Measurements from ENCODE around the gene MRPL39.

Gene MRPL39

GRCh38 chr21:25614441-25614840 is 7.2 kb upstream of the MRPL39 start:
- DNase-seq (ENCODE audit: low read depth): no peak

DNA sequence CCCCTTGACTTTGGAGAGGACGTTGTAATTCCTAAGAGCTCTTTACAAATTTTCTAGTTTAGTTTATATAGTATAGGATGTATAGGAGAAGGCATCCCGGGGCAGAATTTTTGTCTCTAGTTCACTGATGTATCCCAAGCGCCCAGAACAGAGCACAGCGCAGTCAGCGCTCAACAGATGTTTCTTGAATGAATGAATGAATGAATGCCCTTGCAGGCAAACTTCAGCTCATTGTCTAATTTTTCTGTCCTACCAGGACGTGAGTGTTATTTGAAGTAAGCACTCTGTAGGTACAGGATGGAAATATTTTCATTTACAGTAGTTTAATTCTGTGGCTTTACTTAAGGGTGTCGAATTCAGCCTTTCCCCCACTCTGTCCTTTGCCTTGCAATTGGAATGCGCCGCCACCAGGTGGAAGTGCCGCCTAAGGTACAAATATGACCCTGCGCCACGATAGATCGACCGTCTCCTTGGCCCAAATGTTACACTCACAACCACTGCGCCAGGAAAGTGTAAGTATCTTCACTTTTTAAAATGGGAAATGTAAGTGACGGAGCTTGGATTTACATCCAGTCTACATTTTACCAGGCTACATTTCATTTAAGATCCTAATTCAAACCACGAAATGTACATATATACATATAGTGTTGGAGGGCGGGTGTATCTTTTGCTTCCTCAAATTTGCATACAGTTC is 910 bp upstream of the MRPL39 start:
- peak; percentile 62 for DNase-seq (ENCODE audit: low read depth)

GRCh38 chr21:25589887-25590286 is 17.4 kb downstream of the MRPL39 start:
- no peak for DNase-seq (ENCODE audit: low read depth)

DNA sequence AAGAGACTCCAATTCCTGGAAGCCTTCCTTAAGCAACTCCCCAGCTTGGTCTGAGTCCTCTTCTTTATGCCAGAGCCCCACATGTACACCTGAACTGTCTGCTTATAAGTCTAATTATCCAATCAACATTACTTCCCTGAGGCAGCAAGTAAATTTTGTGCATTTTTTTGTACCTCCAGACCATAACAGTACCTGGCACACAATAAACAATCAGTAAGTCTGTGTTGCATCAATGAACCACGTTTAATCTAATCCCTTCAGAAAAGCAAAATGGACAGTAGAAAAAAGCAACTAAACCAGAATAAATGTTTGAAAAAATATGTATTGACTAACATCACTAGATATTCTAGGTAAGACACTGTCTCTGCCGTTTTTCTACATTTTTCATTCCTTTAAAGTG is 20.5 kb downstream of the MRPL39 start:
- DNase-seq (ENCODE audit: low read depth): no peak

GRCh38 chr21:25586326-25586725 is 21.0 kb downstream of the MRPL39 start:
- DNase-seq (ENCODE audit: low read depth): no peak

DNA sequence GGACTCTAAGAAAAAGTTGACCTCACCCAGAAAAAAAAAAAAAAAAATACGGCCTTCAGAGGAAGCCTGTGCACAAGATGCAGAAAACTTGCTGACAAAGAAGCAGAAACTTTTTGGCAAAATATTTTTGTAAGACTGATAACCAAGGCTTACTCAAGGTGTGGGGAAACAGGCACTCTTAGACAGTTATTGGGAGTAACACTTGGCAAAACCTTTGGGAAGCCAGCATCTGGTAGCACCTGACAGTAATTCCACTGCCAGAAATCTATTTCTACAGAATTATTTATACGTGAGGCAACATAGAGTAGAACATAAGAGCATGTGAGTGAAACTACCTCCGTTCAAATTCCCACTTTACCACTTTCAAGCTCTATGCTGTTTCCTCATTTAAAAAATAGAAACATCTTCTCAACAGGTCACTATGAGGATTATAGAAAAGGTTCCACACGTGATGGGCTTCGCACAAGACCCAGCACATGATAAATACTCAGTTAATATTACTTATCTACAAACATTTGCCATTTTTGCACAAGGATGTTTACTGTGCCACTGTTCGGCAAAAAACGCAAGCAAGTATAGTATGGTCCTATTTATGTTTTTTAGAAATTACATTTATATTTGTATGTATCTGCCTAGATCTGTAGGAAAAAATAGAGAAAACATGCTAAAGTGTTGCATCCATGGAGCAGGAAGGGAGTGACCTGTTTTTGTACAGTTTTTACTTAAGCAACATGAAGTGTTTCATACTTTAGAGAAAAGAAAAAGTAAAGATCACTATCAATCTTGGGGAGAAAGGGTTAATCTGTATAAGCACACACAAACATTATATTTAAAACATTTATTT is 22.2 kb downstream of the MRPL39 start:
- no peak for DNase-seq (ENCODE audit: low read depth)

DNA sequence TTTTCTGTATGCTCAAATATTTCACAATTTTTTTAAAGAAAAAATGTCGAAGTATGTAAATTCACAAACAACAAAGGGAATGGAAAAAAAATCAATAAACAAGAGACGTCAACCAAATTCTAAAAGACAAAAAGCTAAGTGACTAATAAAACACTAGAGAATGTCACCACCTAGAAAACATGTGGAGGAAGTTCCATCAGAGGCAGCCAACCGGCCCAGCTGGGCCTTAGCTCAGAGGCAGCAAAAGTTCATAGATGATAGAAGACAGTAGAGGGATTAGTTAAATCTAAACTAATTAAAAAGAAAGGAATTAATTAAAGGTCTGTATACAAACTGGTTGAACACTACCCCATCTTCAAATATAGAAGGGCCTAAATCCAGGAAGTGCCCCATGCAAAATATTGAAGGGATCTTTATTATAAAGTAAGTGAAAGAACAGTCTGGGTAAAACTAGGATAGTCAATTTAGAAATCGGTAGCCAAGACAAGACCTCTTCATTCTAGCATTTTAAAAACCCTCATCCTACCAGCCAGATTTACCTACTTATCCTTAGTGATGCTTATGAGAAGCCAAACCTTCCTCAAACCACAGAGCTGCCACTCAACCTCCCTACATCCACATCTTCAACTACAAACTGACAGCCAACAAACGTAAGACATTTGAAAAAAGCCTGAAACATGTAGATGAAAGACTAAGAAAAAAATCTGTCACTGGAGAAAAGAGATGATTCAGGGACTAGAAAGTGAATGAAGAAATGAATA is 23.7 kb downstream of the MRPL39 start:
- DNase-seq (ENCODE audit: low read depth): no peak

GRCh38 chr21:25582888-25583287 is 24.4 kb downstream of the MRPL39 start:
- DNase-seq (ENCODE audit: low read depth): no peak

- DNase-seq (ENCODE audit: low read depth): no peak
Measured at GRCh38 chr21:25582164-25582790, 25.0 kb downstream of the MRPL39 start.

GRCh38 chr21:25581582-25581981 is 25.7 kb downstream of the MRPL39 start:
- DNase-seq (ENCODE audit: low read depth): no peak

DNA sequence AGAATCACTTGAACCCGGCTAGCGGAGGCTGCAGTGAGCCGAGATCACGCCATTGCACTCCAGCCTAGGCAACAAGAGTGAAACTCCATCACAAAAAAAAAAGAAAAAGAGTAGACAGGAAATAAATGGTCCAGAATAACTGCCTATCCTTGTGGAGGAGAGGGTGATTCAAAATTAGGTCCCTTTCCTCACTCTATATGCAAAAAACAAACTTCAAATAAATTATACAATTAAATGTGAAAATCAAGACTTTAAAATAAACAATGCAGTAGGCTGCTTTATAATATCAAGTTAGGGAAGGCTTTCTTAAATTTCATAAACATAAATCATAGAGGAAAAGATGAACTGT is 26.4 kb downstream of the MRPL39 start:
- DNase-seq (ENCODE audit: low read depth): no peak

- DNase-seq (ENCODE audit: low read depth): no peak
Measured at GRCh38 chr21:25579226-25580013, 27.9 kb downstream of the MRPL39 start.

DNA sequence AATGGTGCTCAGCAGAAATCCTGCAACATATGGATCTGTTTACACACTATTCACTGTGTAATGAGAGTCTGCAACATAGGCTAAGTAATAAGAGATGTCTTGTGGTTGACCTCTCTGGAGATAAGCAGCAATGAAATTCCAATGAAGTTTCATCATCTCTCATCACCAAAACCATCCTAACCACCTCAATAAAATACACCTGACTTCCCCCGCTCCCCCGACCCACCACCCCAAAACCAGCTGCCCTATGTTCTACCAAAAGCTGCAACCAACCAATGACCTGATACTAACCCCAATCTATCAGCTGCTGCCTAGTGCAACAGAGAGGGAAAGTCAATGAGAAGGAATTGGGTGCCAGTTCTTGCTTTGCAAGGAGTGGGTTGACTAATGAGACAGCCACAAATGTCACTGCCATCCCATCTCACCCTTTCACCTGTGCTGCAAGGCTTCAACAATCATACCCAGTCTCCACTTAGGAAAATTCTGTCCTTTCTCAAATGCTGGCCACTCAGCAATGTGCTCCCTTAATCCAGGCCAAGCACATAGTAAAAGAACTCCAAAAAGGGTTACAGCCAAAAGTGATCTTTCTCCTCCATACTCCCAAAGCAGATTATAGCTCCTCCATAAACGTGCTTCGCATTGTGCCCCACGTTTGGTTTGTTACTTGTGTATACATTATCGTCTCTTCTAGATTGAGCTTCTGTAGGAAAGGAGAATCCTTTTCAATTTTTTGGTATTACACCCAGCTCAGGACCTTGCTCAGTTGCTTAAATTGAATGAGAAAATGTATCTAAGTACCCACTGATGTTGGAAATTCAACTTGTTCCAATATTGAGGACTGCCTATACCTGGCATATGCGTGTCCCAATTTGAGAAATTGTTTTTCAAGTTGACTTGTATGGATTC is 29.0 kb downstream of the MRPL39 start:
- no peak for DNase-seq (ENCODE audit: low read depth)

GRCh38 chr21:25577424-25578055 is 29.7 kb downstream of the MRPL39 start:
- DNase-seq (ENCODE audit: low read depth): no peak

GRCh38 chr21:25573409-25574206 is 33.7 kb downstream of the MRPL39 start:
- no peak for DNase-seq (ENCODE audit: low read depth)

- no peak for DNase-seq (ENCODE audit: low read depth)
Measured at GRCh38 chr21:25572861-25573310, 34.4 kb downstream of the MRPL39 start.

DNA sequence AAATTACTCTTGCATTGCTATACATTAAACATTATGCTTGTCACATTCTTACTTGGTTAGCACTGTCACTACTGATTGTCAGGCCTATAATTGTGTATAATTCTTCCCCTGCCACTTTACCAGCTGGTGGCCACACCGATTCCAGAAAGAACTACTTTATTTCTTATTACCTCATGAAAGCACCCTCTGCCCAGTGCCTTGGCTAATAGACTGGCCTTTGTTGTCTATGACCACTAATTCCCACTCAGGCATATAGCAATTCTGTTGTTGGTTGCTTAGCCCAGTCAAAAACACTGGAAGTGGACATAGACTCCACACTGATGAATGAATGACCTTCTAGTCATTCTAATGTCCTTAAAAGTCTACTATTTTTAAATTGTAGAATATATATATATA is 35.6 kb downstream of the MRPL39 start:
- DNase-seq (ENCODE audit: low read depth): no peak

- no peak for DNase-seq (ENCODE audit: low read depth)
Measured at GRCh38 chr21:25569711-25570110, 37.6 kb downstream of the MRPL39 start.

GRCh38 chr21:25569084-25569483 is 38.2 kb downstream of the MRPL39 start:
- no peak for DNase-seq (ENCODE audit: low read depth)

Data from activated T-helper 1 cell treated with Interleukin-2 at 50 U/mL for 16 hours (primary cell).